GM12873 (cell line): Measurements from ENCODE around the gene TPTE.

Source experiments
- CTCF ChIP-seq: IDR thresholded peaks from 2 replicates; pipeline ENCODE4 v1.5.1; 2012; ENCODE audit warnings: low read depth, mild to moderate bottlenecking, moderate library complexity, low read length, control low read depth; ENCODE audit not compliant: insufficient read depth; ENCODE audit errors: missing control alignments

Gene TPTE

GRCh38 chr21:10521091-10521598 is at the start of gene TPTE:
Gene TPTE, plus strand, starts transcription at chr21:10521583. Its CDS starts 17,141 bp downstream, at chr21:10538724.
- TF ChIP-seq CTCF, result no peak

- TF ChIP-seq CTCF, result no peak
Measured at GRCh38 chr21:10511116-10511515, 10.3 kb upstream of the TPTE start.

GRCh38 chr21:10539956-10540355 is 18.6 kb downstream of the TPTE start:
- no peak for TF ChIP-seq CTCF

GRCh38 chr21:10575311-10575667 is 53.9 kb downstream of the TPTE start:
- TF ChIP-seq CTCF, result no peak

GRCh38 chr21:10616535-10616934 is 95.2 kb downstream of the TPTE start:
- no peak for TF ChIP-seq CTCF

GRCh38 chr21:10627316-10627863 is 106.0 kb downstream of the TPTE start:
- TF ChIP-seq CTCF, result no peak

GRCh38 chr21:10639123-10639522 is 117.7 kb downstream of the TPTE start:
- no peak for TF ChIP-seq CTCF
